ENCODE measurements around the gene PTPRT.

Gene PTPRT

DNA sequence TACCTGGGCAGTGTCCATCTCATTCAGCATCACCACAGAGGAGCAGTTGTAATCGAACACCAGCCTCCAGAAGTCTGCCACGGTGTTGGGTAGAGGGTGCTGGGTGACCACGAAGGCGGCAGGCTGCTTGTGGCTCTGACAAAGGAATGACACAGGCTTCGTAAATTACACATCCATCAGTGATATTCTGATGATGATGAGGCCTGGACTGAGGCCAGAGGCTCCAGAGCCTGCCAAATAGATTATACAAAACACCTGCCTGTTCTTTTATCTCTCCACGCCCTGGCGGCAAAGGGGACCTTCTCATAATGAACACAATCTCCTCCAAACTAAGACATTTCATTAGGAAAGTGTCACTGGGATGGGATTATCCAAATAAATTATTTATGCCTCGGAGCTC is 1091.3 kb downstream of the PTPRT start:
- DNase-seq, result peak; percentile 49
- TF ChIP-seq, protein P1, sequence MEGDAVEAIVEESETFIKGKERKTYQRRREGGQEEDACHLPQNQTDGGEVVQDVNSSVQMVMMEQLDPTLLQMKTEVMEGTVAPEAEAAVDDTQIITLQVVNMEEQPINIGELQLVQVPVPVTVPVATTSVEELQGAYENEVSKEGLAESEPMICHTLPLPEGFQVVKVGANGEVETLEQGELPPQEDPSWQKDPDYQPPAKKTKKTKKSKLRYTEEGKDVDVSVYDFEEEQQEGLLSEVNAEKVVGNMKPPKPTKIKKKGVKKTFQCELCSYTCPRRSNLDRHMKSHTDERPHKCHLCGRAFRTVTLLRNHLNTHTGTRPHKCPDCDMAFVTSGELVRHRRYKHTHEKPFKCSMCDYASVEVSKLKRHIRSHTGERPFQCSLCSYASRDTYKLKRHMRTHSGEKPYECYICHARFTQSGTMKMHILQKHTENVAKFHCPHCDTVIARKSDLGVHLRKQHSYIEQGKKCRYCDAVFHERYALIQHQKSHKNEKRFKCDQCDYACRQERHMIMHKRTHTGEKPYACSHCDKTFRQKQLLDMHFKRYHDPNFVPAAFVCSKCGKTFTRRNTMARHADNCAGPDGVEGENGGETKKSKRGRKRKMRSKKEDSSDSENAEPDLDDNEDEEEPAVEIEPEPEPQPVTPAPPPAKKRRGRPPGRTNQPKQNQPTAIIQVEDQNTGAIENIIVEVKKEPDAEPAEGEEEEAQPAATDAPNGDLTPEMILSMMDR (IDR thresholded peaks at IDR 0.05; ENCODE audit: low read depth, low read length), result no peak
- Histone ChIP-seq H3K36me3 (no peaks in the 10 kb centered on the region), H3K4me3 (ENCODE audit: low read depth, low read length) (no peak overlapping the region; the same call in 1 of the 2 replicates), H3K9me3 (no peaks in the 10 kb centered on the region), H3K4me1 (peaks cover 40% of the 10 kb centered on the region), H3K27me3 (no peaks in the 10 kb centered on the region)

DNA sequence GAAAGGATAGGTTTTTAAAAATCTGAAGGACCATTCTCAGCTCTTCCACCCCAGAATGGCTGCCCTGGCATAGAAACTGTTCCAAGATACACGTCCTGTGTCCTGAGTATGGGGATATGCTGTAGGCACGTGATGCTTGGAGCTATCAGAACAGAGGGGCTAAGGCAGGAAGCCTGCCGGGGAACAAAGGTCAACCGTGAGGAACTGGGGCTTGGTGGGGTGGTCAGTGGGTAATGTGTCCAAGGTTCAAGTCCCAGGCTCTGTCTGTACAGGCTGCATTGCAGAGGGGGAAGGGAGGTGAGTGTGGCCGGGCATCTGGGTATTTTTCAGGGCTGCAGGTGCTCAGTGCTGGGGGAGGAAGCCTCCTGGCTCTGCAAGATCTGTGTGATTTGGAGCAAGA is 1092.0 kb downstream of the PTPRT start:
- H3K9me3 ChIP-seq, result no peaks in the 10 kb centered on the region
- no peak for DNase-seq
- no peak overlapping the region; the same call in 1 of the 2 replicates for H3K4me3 ChIP-seq (ENCODE audit: low read depth, low read length)
- H3K4me1 ChIP-seq, result peaks cover 40% of the 10 kb centered on the region
- H3K36me3 ChIP-seq, result no peaks in the 10 kb centered on the region
- TF ChIP-seq, protein P1 (IDR thresholded peaks at IDR 0.05; ENCODE audit: low read depth, low read length), result no peak
- no peaks in the 10 kb centered on the region for H3K27me3 ChIP-seq

DNA sequence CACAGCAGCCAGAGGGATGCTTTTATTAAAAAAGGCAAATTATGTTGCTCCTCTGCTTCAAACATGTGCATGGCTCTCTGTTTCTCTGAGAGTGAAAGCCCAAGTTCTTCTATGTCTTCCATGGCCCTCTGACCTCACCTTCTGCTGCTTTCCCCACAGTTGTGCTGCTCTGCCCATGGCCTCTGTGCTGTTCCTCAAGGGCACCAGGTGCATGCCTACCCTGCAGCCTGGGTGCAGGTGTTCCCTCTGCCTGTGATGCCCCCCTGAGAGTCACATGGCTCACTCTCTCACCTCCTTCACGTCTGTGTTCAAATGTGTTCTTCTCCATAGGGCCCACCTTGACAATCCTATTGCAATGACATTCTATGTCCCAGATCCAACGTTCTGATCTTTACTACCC is 1094.5 kb downstream of the PTPRT start:
- TF ChIP-seq, protein P1 (IDR thresholded peaks at IDR 0.05; ENCODE audit: low read depth, low read length), result no peak
- Histone ChIP-seq H3K4me1 (peaks cover 22% of the 10 kb centered on the region), H3K27me3 (no peaks in the 10 kb centered on the region), H3K9me3 (no peaks in the 10 kb centered on the region), H3K36me3 (no peaks in the 10 kb centered on the region), H3K4me3 (ENCODE audit: low read depth, low read length) (no peak overlapping the region)
- no peak for DNase-seq

DNA sequence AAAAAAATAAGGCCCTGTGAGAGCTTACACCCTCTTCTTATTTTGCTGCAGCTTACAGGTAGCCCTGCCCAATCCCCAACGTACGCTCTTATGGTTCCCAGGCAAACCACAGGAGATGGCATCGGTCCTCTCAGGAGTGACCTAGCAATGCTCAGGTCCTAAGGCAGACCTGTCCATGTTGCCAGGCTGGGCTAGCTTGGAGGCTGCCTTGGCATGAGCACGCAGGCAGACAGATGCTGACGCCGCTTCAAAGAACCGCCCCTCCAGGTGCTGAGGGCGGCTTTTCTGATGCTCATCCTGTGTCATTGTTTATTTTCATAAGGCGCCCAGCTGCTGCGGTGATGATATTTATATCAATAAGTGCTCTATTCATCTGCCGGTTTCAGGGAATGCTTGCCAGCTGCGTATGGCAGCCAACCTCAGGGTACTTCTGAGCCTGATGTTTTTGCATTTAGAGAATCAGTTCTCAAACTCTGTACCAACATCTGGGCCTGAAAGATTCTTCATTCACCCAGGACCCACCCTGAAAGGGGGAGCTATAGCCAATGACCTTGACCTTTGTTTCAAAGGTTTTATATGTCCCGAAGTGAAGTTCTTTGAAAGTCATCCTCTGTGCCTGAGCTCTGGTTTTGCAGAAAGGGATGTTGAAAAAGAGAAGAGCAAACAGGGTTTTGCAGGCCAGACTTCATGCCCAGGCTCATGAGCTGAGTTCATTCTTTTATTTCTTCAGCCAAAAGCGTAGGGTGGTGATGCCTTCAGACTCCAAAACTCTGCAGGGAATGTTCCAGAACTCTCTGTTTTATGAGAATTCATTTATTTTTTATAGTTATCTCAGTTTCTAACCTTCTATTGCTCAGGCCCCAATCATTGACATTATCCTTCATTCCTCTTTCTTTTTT is 1095.9 kb downstream of the PTPRT start:
- no peak for DNase-seq
- Histone ChIP-seq H3K27me3 (no peaks in the 10 kb centered on the region), H3K36me3 (no peaks in the 10 kb centered on the region), H3K4me3 (ENCODE audit: low read depth, low read length) (no peak overlapping the region), H3K4me1 (peaks cover 12% of the 10 kb centered on the region), H3K9me3 (no peaks in the 10 kb centered on the region)
- TF ChIP-seq, protein P1 (IDR thresholded peaks at IDR 0.05; ENCODE audit: low read depth, low read length), result no peak

DNA sequence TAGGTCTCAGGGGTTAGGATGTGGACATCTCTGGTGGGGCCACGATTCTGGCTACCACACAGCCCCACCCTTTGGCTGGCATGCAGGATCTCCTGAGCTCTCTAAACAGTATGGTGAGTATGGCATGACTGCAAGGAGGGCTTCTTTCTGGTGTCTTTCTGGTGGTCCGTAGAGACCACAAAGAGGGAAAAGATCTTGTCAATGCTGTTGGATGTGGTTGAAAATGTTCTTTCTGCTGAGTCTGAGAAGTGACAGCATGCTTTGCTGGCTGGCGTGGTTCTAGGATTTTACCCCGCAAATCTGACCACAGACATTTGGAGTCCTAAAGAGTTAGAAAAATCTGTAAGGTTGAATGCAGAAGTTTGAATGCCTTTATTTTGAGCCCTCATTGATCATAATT is 1096.7 kb downstream of the PTPRT start:
- H3K9me3 ChIP-seq, result no peaks in the 10 kb centered on the region
- DNase-seq, result no peak
- no peaks in the 10 kb centered on the region for H3K36me3 ChIP-seq

More for the DNA sequence above, 1096.7 kb downstream of the PTPRT start:
- no peaks in the 10 kb centered on the region for H3K27me3 ChIP-seq
- H3K4me1 ChIP-seq, result peaks cover 4% of the 10 kb centered on the region; the same call in 1 of the 2 replicates
- TF ChIP-seq, protein P1 (IDR thresholded peaks at IDR 0.05; ENCODE audit: low read depth, low read length), result no peak
- H3K4me3 ChIP-seq (ENCODE audit: low read depth, low read length), result no peak overlapping the region
